ENCODE data around the gene PIP4K2A.

- TF ChIP-seq EZH2phosphoT487 (conservative IDR thresholded peaks at IDR 0.05; ENCODE audit: low read length) (no peak), CTCF (IDR thresholded peaks at IDR 0.05; ENCODE audit: insufficient read depth, low read length, poor library complexity, severe bottlenecking) (no peak)
These were observed 219.0 kb downstream of the PIP4K2A start for GRCh38 chr10:22495396-22495795.
